GM23248 (cell line): ENCODE results near the gene PALS2.

ENCODE experiments used
- EZH2 ChIP-seq: fragments of 200-600 bp; sonication (generic); IDR thresholded peaks from 2 replicates; pipeline ENCODE4 v1.6.1; 2018; ENCODE audit warnings: antibody characterized with exemption, mild to moderate bottlenecking; ENCODE audit not compliant: insufficient read depth, poor library complexity, severe bottlenecking
- EZH2phosphoT487 ChIP-seq: fragments of 200-600 bp; sonication (generic); IDR thresholded peaks from 2 replicates; pipeline ENCODE4 v1.6.1; 2018; ENCODE audit warnings: antibody characterized with exemption, moderate library complexity, mild to moderate bottlenecking, low read depth; ENCODE audit not compliant: insufficient read depth

GRCh38 chr7:24572997-24573553 lies at the start of gene PALS2:
- no peak for TF ChIP-seq EZH2phosphoT487
- TF ChIP-seq EZH2, result no peak
